ENCODE data around the gene GDPD5.

- TF ChIP-seq, protein P1, sequence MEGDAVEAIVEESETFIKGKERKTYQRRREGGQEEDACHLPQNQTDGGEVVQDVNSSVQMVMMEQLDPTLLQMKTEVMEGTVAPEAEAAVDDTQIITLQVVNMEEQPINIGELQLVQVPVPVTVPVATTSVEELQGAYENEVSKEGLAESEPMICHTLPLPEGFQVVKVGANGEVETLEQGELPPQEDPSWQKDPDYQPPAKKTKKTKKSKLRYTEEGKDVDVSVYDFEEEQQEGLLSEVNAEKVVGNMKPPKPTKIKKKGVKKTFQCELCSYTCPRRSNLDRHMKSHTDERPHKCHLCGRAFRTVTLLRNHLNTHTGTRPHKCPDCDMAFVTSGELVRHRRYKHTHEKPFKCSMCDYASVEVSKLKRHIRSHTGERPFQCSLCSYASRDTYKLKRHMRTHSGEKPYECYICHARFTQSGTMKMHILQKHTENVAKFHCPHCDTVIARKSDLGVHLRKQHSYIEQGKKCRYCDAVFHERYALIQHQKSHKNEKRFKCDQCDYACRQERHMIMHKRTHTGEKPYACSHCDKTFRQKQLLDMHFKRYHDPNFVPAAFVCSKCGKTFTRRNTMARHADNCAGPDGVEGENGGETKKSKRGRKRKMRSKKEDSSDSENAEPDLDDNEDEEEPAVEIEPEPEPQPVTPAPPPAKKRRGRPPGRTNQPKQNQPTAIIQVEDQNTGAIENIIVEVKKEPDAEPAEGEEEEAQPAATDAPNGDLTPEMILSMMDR (IDR thresholded peaks at IDR 0.05; ENCODE audit: insufficient read depth, low read length, poor library complexity, severe bottlenecking), result no peak
- TF ChIP-seq EZH2phosphoT487 (conservative IDR thresholded peaks at IDR 0.05; ENCODE audit: low read length), result no peak
These were observed 47.0 kb upstream of the GDPD5 start for GRCh38 chr11:75572744-75573143.
